ENCODE results near the gene PIAS4.
"Not testable (repeated sequence)": the region's sequence is repeated elsewhere in the genome, so short reads cannot be mapped to it uniquely, and the experiment has no call there.

PIAS4 gene

GRCh38 chr19:3986260-3987041 is 21.1 kb upstream of the PIAS4 start:
- in situ Hi-C loops (cut with HindIII; ENCODE audit: low pct_ligation_motif_present, low pct_unique_long_range_greater_than_20kb, low sequenced_read_pairs), result no loop called here
- peak; percentile 80 for DNase-seq

GRCh38 chr19:3987619-3988371 is 19.7 kb upstream of the PIAS4 start:
- in situ Hi-C loops (cut with HindIII; ENCODE audit: low pct_ligation_motif_present, low pct_unique_long_range_greater_than_20kb, low sequenced_read_pairs), result no loop called here

GRCh38 chr19:3990815-3991117 is 16.8 kb upstream of the PIAS4 start:
- no peak for DNase-seq
- in situ Hi-C loops (cut with HindIII; ENCODE audit: low pct_ligation_motif_present, low pct_unique_long_range_greater_than_20kb, low sequenced_read_pairs), result no loop called here

More at GRCh38 chr19:3987619-3988371, 19.7 kb upstream of the PIAS4 start:
- DNase-seq, result peak; percentile 81

GRCh38 chr19:3995607-3996006 is 11.9 kb upstream of the PIAS4 start:
- in situ Hi-C loops (cut with HindIII; ENCODE audit: low pct_ligation_motif_present, low pct_unique_long_range_greater_than_20kb, low sequenced_read_pairs), result no loop called here
- no peak for DNase-seq

GRCh38 chr19:3998667-3999412 is 8.7 kb upstream of the PIAS4 start:
- in situ Hi-C loops (cut with HindIII; ENCODE audit: low pct_ligation_motif_present, low pct_unique_long_range_greater_than_20kb, low sequenced_read_pairs), result not testable (repeated sequence)

GRCh38 chr19:4000798-4001197 is 6.7 kb upstream of the PIAS4 start:
- in situ Hi-C loops (cut with HindIII; ENCODE audit: low pct_ligation_motif_present, low pct_unique_long_range_greater_than_20kb, low sequenced_read_pairs); DNase-seq: not testable (repeated sequence)

More at GRCh38 chr19:3998667-3999412, 8.7 kb upstream of the PIAS4 start:
- not testable (repeated sequence) for DNase-seq

- DNase-seq; in situ Hi-C loops (cut with HindIII; ENCODE audit: low pct_ligation_motif_present, low pct_unique_long_range_greater_than_20kb, low sequenced_read_pairs): not testable (repeated sequence)
Observed at GRCh38 chr19:4005436-4005835, 2.1 kb upstream of the PIAS4 start.

GRCh38 chr19:4007836-4008539 is 452 bp downstream of the PIAS4 start:
- DNase-seq, result peak; percentile 17
- in situ Hi-C loops (cut with HindIII; ENCODE audit: low pct_ligation_motif_present, low pct_unique_long_range_greater_than_20kb, low sequenced_read_pairs), result no loop called here

GRCh38 chr19:4009990-4010807 is 2.7 kb downstream of the PIAS4 start:
- DNase-seq, result no peak
- in situ Hi-C loops (cut with HindIII; ENCODE audit: low pct_ligation_motif_present, low pct_unique_long_range_greater_than_20kb, low sequenced_read_pairs), result no loop called here

- DNase-seq, result no peak
- in situ Hi-C loops (cut with HindIII; ENCODE audit: low pct_ligation_motif_present, low pct_unique_long_range_greater_than_20kb, low sequenced_read_pairs), result no loop called here
Observed at GRCh38 chr19:4010808-4011110, 3.2 kb downstream of the PIAS4 start.

- DNase-seq; in situ Hi-C loops (cut with HindIII; ENCODE audit: low pct_ligation_motif_present, low pct_unique_long_range_greater_than_20kb, low sequenced_read_pairs): not testable (repeated sequence)
Observed at GRCh38 chr19:4011430-4011829, 3.9 kb downstream of the PIAS4 start.

GRCh38 chr19:4012092-4012974 is 4.8 kb downstream of the PIAS4 start:
- in situ Hi-C loops (cut with HindIII; ENCODE audit: low pct_ligation_motif_present, low pct_unique_long_range_greater_than_20kb, low sequenced_read_pairs), result no loop called here
- no peak for DNase-seq

GRCh38 chr19:4012975-4013634 is 5.6 kb downstream of the PIAS4 start:
- DNase-seq, result no peak
- in situ Hi-C loops (cut with HindIII; ENCODE audit: low pct_ligation_motif_present, low pct_unique_long_range_greater_than_20kb, low sequenced_read_pairs), result no loop called here

GRCh38 chr19:4013886-4014540 is 6.5 kb downstream of the PIAS4 start:
- in situ Hi-C loops (cut with HindIII; ENCODE audit: low pct_ligation_motif_present, low pct_unique_long_range_greater_than_20kb, low sequenced_read_pairs), result no loop called here
- DNase-seq, result no peak

- DNase-seq, result no peak
- in situ Hi-C loops (cut with HindIII; ENCODE audit: low pct_ligation_motif_present, low pct_unique_long_range_greater_than_20kb, low sequenced_read_pairs), result no loop called here
Observed at GRCh38 chr19:4014541-4015491, 7.3 kb downstream of the PIAS4 start.

Data from ACHN (cell line).